H1 (cell line): ENCODE results near the gene TUNAR.

Experiments
- ASH2L ChIP-seq: fragments of 200-600, 300-600 bp; sonication (generic); IDR thresholded peaks from one replicate; pipeline ENCODE4 v1.7.1; 2017; ENCODE audit warnings: low read length
- CREB1 ChIP-seq: IDR thresholded peaks from 2 replicates; pipeline ENCODE4 v1.6.1; 2012; ENCODE audit warnings: inconsistent platforms
- EGR1 ChIP-seq: IDR thresholded peaks from 2 replicates; pipeline ENCODE4 v1.6.1; 2011; ENCODE audit warnings: low read depth, low read length, borderline replicate concordance
- POLR2A ChIP-seq, 2 experiments: IDR thresholded peaks; 1 replicate in 1 of 2; 2 replicates in 1 of 2; pipeline ENCODE4 v1.6.1; 2011; ENCODE audit warnings: low read depth in 2 of 2, low read length in 2 of 2, mild to moderate bottlenecking in 2 of 2; ENCODE audit errors: control extremely low read depth in 1 of 2
- POLR2AphosphoS5 ChIP-seq: IDR thresholded peaks from 2 replicates; pipeline ENCODE4 v1.6.1; 2011; ENCODE audit warnings: low read depth, low read length
- RXRA ChIP-seq: IDR thresholded peaks from 2 replicates; pipeline ENCODE4 v1.6.1; 2011; ENCODE audit warnings: low read depth, mild to moderate bottlenecking, low read length, moderate library complexity; ENCODE audit not compliant: insufficient read depth
- SRF ChIP-seq: IDR thresholded peaks from 2 replicates; pipeline ENCODE4 v1.6.1; 2011; ENCODE audit warnings: mild to moderate bottlenecking, low read depth, low read length, moderate library complexity
- TAF1 ChIP-seq: IDR thresholded peaks from 2 replicates; pipeline ENCODE4 v1.6.1; 2011; ENCODE audit warnings: mild to moderate bottlenecking, low read depth, low read length
- TF ChIP-seq, protein P1 (sequence below), 3 experiments: IDR thresholded peaks; 1 replicate in 2 of 3; 2 replicates in 1 of 3; pipeline versions ENCODE4 v1.5.1 to v1.6.1; 2011; ENCODE audit warnings: low read length in 3 of 3, mild to moderate bottlenecking in 3 of 3, inconsistent platforms in 2 of 3, low read depth in 1 of 3, moderate library complexity in 1 of 3; ENCODE audit not compliant: insufficient read depth in 1 of 3; ENCODE audit errors: control extremely low read depth in 1 of 3
- TF ChIP-seq, protein P2 (sequence below): IDR thresholded peaks from 2 replicates; pipeline ENCODE4 v1.6.1; 2012; ENCODE audit warnings: inconsistent platforms

DNA sequence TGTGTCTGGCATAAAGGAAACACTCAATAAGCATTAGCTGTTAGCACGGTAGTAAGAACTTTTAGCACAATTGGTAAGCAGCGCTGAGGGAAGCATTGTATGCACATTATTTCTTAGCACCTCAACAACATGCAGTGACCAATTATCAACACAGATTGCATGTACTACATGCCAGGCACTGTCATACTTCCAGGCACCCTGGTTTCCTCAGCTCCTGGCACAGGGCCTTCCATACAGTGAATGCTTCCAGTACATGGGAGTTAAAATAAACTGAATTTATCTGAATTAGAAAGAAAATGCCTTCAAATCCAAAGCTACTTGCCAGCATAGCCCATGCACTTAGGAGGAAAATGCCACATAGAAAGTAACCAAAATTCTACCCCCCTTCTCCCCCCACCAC is 59.4 kb downstream of the TUNAR start:
- TF ChIP-seq, protein P1, sequence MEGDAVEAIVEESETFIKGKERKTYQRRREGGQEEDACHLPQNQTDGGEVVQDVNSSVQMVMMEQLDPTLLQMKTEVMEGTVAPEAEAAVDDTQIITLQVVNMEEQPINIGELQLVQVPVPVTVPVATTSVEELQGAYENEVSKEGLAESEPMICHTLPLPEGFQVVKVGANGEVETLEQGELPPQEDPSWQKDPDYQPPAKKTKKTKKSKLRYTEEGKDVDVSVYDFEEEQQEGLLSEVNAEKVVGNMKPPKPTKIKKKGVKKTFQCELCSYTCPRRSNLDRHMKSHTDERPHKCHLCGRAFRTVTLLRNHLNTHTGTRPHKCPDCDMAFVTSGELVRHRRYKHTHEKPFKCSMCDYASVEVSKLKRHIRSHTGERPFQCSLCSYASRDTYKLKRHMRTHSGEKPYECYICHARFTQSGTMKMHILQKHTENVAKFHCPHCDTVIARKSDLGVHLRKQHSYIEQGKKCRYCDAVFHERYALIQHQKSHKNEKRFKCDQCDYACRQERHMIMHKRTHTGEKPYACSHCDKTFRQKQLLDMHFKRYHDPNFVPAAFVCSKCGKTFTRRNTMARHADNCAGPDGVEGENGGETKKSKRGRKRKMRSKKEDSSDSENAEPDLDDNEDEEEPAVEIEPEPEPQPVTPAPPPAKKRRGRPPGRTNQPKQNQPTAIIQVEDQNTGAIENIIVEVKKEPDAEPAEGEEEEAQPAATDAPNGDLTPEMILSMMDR (IDR thresholded peaks at IDR 0.05; ENCODE audit: control extremely low read depth in 1 of 3, insufficient read depth in 1 of 3, low read depth in 1 of 3, low read length in 3 of 3) = no peak
- TF ChIP-seq SRF = no peak
- TF ChIP-seq, protein P2, sequence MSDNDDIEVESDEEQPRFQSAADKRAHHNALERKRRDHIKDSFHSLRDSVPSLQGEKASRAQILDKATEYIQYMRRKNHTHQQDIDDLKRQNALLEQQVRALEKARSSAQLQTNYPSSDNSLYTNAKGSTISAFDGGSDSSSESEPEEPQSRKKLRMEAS = no peak
- TF ChIP-seq RXRA = no peak
- TF ChIP-seq ASH2L = no peak
- no peak for TF ChIP-seq TAF1
- no peak for TF ChIP-seq POLR2A (IDR thresholded peaks at IDR 0.05; ENCODE audit: control extremely low read depth in 1 of 2, low read depth in 2 of 2, low read length in 2 of 2)
- TF ChIP-seq POLR2AphosphoS5 = no peak
- TF ChIP-seq EGR1 = no peak
- TF ChIP-seq CREB1 = no peak
